Islet precursor cell (in vitro differentiated cells): Measurements from ENCODE around the gene OSGIN1.
"Not testable (repeated sequence)": the region's sequence is repeated elsewhere in the genome, so short reads cannot be mapped to it uniquely, and the experiment has no call there.

Experiments
- DNase-seq: peaks from one replicate; pipeline ENCODE4 v3.0.0-alpha.2; 2018

OSGIN1 gene

DNA sequence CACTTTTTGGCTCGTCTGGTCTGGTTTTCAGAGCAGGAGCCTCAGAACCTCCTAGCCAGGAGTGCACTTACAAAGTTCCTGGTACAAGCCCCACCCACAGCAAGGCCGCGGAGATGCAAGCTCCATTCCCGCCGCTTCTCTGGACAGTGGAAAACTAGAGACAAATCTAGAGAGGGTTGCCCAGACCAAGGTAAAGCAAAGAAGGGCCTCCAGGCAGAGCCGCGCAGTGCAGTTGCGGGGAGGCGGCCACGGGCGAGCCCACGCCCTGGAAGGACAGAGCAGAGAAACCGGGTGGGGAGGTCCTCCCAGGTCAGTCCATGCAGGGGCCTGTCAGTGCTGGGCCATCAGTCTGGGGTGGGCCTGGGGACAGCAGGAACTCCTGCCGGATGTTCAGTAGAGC lies 11.0 kb upstream of the OSGIN1 start:
- DNase-seq = no peak

GRCh38 chr16:83942815-83943515 lies 10.1 kb upstream of the OSGIN1 start:
- DNase-seq = no peak

DNA sequence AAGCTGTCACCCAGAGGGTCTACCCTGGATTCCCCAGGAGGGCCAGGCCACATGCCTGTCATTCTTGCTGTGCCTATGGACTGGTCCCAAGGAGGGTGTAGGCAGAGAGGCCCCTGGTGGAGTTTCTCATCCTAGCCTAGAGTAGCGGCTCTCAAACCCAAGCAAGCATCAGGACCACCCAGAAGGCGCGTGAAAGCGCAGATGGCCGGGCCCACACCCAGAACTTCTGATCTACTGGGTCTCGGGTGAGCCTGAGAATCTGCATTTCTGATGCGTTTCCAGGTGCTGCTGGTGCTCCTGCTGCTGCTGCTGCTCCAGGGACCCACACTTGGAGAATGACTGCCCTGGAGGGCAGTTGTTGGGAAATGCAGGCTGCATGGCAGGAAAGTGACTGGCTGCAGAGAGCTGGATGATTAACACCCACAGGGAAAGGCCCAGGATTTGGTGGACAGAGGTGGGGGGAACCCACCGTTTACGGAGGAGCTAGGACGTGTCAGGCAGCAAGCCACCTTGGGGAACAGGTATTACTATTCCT lies 9.5 kb upstream of the OSGIN1 start:
- peak; percentile 66 for DNase-seq

GRCh38 chr16:83945587-83945986 lies 7.5 kb upstream of the OSGIN1 start:
- DNase-seq = no peak

DNA sequence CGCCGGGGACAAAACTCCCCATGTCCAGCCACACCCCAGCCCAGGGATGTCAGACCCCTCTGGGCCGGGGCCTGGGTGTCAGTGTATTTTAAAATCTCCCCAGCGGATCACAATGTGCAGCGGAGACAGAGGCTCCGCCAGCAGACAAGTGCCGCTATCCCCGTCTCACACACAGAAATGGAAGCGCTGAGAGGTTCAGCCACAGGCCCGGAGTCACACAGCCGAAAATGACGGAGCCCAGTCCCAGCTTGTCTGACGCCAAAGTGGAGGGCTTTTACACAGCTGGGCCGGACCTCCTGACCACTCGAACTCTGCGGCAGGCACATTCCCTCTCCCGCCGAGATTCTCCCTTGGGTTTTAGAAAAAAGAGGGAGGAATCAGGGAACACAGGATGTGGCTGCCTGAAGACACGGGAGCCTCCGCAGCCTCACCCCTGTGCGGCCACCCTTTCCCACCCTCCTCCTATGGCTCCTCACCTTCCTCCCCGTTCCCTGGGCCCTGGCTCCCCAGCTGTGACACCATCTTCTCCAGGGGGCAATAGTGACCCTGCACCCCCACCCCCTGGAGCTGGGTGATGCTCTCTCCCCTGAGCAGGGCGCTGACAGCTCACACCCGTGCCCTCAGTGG lies 6.8 kb upstream of the OSGIN1 start:
- DNase-seq = no peak

DNA sequence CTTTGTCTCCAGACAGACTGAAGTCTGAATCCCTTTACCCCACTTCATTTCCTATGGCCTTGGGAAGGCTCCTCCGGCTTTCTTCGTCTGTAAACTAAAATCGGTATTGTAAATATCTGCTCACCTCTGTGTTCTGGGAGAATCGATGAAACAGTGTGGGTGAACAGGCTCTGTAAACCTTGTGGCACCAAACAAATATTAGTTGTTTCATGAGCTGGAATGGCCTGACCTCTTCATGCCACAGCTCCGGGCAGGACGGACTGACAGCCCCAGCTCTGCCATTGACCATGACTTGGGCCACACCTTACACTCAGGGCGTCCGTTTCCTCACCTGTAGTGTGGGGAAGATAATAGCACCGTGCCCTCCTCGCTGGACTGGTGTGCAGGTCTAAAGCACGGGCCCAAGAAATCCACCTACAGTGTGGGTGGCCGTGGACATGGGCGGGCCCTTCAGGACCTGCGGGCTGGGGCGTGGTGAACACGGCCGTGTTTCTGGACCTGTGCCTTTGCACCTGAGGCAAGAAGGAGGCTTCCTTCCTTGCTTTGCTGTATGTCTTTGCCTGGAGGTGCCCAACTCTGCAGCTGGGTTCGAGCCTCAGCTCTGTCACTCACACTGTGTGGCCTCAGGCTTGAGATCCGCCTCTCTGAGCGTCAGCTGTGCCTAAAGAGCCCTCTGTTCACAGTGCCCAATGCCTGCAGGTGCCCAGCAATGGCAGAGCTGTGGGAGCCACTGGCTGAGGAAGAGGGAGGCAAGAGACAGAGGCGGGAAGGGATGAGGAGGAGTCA lies 6.1 kb upstream of the OSGIN1 start:
- DNase-seq = no peak

GRCh38 chr16:83947642-83948234 lies 5.3 kb upstream of the OSGIN1 start:
- DNase-seq = no peak

DNA sequence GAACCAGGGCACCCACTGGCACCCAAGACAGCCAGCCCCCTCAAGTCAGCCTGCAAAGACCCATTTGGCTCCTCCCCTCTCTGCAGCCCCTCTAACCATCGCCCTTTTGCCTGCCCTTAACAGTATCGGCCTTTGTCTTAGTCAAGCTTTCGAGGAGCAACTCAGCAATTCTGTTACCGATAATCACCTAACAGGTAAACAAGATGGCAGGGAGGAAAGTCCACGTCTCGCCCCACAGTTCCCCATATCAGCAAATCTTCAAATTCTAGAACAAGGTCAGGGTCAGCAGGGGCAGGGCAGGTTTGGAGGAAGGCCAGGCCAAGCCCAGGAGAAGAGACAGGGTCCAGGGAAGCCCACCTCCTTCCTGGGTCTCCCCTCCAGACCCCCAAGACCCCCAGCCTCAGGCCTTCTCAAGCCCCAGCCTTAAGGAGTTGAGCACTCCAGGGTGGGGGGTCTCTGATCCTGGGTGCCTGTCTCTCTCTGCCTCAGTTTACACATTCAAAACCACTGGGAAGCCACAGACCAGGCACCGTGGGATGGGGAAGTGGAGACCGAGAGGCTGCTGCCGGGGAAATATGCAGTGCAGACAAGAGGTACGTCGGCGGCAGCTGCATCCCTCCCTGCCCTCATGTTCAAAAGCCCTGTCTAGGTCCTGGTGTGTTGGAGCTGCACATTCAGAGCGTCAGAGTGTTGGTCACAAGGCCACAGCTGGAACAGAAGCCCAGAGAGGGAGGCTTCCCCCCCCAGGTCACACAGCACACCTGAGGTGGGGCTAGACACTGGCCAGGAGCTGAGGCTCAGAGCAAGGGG lies 3.9 kb upstream of the OSGIN1 start:
- no peak for DNase-seq

- no peak for DNase-seq
Observed at GRCh38 chr16:83949724-83950001, 3.4 kb upstream of the OSGIN1 start.

- DNase-seq = not testable (repeated sequence)
Observed at GRCh38 chr16:83950862-83951399, 2.1 kb upstream of the OSGIN1 start.

DNA sequence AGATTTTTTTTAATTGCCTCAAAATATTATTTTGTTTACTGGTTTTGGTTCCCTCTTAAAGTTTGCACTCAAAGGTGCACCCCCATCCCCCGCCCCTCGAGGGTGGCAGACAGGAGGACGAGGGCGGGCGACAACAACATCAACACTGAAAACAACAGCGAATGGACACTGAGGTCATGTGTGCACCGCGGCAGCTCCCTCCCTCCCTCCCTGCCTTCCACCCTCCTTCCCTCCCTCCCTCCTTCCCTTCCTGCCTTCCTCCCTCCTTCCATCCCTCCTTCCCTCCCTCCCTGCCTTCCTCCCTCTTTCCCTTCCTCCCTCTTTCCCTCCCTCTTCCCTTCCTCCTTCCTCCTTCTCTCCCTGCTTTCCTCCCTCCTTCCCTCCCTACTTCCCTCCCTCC lies 1.5 kb upstream of the OSGIN1 start:
- DNase-seq = no peak

- no peak for DNase-seq
Observed at GRCh38 chr16:83952587-83952939, 477 bp upstream of the OSGIN1 start.

- DNase-seq = peak; percentile 66
Observed at GRCh38 chr16:83953796-83954576, 946 bp downstream of the OSGIN1 start.

GRCh38 chr16:83954577-83955016 lies 1.6 kb downstream of the OSGIN1 start:
- DNase-seq = peak; percentile 92

DNA sequence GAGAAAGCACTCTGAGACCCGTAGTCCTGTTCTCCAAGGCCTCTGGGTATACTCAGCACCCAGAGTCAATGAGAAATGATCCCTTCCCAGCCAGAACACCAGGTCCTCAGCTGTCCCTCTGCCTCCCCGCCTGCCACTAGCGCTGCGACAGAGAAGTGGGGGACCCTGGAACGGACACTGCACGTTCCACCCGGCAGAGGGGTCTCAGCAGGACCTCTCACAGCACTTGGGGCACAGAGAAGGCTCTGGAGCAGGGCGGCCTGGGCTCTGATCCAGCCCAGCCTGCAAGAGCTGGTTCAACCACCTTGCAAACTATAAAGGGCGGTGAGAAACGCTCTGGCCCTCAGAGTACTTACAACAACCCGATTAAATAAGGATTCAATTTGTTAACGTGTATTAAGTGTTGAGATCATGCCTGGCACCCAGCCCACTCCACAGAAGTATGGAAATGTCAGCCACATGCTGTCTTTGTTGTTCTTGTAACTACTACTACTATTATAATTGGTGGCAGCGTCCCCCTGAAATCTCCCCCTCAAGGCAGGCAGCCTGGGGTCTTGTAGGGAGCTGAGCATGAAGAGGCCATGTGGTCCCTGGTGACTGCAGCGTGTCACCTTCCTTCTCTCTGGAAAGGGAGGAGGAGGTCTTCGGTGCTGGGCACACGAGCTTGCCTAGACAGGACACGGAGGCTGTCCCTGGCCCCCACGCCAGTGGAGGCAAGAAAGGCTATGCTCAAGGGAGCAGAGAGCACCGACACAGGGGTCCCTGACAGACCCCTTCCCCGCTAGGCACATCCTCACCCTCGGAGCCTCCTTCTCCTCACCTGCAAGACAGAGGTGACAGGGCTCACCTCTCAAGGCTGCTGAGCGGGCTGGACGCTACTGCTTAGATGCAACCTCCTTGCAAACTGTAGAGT lies 2.4 kb downstream of the OSGIN1 start:
- DNase-seq = no peak

- DNase-seq = peak; percentile 93
Observed at GRCh38 chr16:83956336-83957289, 3.6 kb downstream of the OSGIN1 start.

- no peak for DNase-seq
Observed at GRCh38 chr16:83957296-83957855, 4.3 kb downstream of the OSGIN1 start.

GRCh38 chr16:83958137-83958845 lies 5.3 kb downstream of the OSGIN1 start:
- DNase-seq = no peak
